ENCODE data around the gene MARF1. TPM values are rescaled to one million over a fixed set of nuclear protein-coding genes. Genes with fewer than 3 reads are reported as not detected.

MARF1 gene
- total and polyA plus RNA-seq, 9 of the 15 experiments (the other 6 are each of a cell fraction or from before 2014, with no cell fraction given), result 4.7 to 33.2 (median 11.7) TPM

DNA sequence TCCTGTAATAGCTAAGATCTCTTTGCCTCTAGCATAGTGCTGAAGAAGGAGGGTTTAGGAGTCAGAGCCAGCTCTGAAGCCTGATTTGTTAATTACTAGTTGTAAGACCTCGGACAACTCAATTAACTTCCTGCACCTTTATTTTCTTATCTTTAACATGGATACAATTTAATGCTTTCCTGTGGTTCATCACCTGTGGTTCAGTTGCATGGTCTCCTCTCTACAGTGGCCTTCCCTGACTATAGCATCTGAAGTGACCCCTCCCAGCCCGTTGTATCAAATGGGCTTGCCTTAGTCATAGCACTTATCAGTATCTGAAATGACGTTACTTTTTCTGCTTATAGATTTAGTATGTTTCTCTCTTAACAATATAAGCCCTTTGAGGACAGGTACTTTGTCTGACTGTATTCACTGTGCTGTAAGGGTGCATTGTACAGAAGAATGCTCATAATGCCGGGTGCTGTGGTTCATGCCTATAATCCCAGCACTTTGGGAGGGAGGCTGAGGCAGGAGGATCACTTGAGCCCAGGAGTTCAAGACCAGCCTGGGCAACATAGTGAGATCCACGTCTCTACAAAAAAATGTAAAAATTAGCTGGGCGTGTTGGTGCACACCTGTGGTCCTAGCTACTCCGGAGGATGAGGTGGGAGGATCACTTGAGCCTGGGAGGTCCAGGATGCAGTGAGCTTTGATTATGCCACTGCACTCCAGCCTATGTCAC lies 4.5 kb upstream of the MARF1 start (continued):
- TF ChIP-seq RREB1 (CRISPR knock-in tag; IDR thresholded peaks at IDR 0.05) (no peak), BCOR (IDR thresholded peaks at IDR 0.05) (0 out of 2 replicates have a peak, but pooled peaks have one; percentile 72), RBM25 (IDR thresholded peaks at IDR 0.05; ENCODE audit: low read depth, low read length, severe bottlenecking) (peak; percentile 10), SMARCC2 (IDR thresholded peaks at IDR 0.05; ENCODE audit: low read depth) (no peak), ZHX1 (conservative IDR thresholded peaks at IDR 0.05; ENCODE audit: low read length) (no peak), ATF3 (IDR thresholded peaks at IDR 0.05) (0 out of 2 replicates have a peak, but pooled peaks have one; percentile 12), ATF3 (CRISPR knock-in tag; conservative IDR thresholded peaks at IDR 0.05) (no peak), ZNF121 (CRISPR knock-in tag; conservative IDR thresholded peaks at IDR 0.05) (peak; percentile 95), SNAPC5 (CRISPR knock-in tag; IDR thresholded peaks at IDR 0.05) (no peak)
- TF ChIP-seq, protein P1, sequence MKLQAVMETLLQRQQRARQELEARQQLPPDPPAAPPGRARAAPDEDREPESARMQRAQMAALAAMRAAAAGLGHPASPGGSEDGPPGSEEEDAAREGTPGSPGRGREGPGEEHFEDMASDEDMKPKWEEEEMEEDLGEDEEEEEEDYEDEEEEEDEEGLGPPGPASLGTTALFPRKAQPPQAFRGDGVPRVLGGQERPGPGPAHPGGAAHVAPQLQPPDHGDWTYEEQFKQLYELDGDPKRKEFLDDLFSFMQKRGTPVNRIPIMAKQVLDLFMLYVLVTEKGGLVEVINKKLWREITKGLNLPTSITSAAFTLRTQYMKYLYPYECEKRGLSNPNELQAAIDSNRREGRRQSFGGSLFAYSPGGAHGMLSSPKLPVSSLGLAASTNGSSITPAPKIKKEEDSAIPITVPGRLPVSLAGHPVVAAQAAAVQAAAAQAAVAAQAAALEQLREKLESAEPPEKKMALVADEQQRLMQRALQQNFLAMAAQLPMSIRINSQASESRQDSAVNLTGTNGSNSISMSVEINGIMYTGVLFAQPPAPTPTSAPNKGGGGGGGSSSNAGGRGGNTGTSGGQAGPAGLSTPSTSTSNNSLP (IDR thresholded peaks at IDR 0.05; ENCODE audit: borderline replicate concordance, low read depth, low read length), result peak; percentile 57; the same call in 1 of the 2 replicates
- TF ChIP-seq, protein P2, sequence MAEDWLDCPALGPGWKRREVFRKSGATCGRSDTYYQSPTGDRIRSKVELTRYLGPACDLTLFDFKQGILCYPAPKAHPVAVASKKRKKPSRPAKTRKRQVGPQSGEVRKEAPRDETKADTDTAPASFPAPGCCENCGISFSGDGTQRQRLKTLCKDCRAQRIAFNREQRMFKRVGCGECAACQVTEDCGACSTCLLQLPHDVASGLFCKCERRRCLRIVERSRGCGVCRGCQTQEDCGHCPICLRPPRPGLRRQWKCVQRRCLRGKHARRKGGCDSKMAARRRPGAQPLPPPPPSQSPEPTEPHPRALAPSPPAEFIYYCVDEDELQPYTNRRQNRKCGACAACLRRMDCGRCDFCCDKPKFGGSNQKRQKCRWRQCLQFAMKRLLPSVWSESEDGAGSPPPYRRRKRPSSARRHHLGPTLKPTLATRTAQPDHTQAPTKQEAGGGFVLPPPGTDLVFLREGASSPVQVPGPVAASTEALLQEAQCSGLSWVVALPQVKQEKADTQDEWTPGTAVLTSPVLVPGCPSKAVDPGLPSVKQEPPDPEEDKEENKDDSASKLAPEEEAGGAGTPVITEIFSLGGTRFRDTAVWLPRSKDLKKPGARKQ (CRISPR knock-in tag; IDR thresholded peaks at IDR 0.05), result no peak
